COR-L47 (cell line): Measurements from ENCODE around the gene CHN2.

Experiments
- DNase-seq: peaks from one replicate; lab custom pipeline; 2025; lab: John Stamatoyannopoulos, UW

The CHN2 gene

GRCh38 chr7:29285444-29285793 lies 90.8 kb downstream of the CHN2 start:
- DNase-seq: peak; percentile 61

DNA sequence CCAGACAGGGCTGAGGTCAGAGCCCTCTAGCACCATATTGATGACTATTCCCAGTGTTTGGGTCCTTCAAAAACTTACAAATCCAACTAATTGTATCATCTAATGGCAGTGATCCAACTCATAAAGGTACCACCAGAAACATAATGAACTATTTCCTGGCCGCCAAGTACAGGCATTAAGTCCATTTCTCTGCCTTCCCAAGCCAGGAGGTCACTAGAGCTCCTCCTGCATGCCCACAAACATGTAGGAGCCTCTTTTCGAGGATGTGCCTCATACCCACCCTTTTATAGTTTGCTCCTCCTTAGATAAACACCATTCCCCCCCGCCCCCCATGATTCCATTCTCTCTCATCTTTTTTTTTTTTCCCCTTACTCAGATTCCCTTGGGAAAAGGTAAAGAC lies 91.3 kb downstream of the CHN2 start:
- DNase-seq: no peak

GRCh38 chr7:29287366-29287765 lies 92.8 kb downstream of the CHN2 start:
- no peak for DNase-seq

DNA sequence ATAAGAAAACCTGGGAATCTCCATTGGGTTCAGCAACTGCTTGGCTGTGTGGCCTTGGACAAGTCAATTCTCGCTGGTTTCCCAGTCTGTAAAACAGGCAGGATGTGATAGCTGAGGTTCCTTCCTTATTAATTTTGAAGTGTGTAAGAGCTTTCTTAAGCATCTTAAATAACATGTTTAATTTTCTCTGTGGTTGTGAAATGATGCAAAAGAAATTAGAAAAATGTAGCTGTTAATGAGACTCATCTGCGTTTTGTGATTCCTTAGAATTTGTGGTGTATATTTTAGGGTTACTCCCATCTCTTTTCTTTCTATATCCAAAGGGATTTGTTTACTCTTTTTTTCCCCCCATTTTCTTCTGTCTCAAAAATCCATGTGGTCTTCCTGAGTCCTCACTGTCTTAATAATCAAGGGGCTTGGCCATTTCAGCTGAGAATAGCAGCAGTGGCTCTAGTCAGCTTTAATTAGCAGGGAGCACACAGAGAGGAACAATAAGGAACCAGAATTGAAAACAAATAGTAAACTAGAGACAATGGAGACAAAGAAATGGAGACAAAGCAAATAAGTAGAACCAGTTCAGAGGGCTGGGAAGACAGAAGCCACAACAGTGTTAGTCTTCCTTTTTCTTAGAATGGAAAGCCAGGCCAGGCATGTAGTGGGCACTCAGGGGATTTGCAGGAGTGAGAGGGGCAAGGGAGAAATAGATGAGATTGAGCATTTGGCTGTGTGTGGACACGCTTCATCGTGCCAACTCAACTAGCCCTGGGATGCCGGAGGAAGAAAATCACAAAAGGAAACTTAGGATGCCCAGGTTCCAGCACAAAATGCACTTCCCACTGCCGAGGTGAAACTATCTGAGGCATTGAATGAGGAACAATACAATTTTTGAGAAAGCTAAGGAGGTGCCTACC lies 93.9 kb downstream of the CHN2 start:
- DNase-seq: peak; percentile 93

DNA sequence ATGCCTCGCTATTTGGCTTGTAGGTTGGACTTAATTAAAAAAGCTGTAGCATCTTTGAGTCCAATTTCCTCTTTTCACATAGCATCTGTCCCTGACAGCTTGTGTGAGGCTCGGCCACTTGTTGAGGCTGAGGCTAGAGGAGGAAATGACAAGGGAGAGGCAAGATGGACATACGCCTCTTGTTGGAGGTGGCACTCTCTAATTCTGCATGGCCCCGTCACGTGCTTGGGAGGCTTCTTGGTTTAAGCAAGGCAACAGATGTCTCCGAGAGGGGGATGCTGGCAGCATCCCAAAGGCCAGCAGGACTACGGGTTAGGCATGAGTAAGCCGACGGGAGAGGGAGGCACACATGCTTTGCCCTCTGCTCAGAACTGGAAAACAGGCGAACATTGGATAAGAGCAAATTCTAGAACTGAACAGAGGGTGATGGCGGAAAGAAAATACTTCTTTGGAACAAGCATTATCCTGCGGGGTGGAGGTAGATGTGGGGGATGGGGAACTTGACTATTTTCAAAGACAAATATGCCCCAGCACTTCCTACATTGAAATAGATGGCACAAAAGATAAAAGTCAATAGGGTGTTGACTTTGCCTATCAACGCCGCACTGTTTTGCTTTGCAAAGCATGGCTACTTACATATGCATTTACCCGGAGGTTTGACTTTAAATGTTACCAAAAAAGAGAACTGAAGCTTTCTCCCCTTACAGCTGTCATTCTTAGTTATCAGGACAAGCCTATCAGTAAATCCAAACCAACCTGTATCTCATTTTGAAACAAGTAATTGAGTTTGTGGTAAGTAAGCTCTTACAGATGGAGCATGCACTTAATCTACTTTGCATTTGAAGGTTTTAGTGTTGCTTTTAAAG lies 94.8 kb downstream of the CHN2 start:
- DNase-seq: peak; percentile 93

DNA sequence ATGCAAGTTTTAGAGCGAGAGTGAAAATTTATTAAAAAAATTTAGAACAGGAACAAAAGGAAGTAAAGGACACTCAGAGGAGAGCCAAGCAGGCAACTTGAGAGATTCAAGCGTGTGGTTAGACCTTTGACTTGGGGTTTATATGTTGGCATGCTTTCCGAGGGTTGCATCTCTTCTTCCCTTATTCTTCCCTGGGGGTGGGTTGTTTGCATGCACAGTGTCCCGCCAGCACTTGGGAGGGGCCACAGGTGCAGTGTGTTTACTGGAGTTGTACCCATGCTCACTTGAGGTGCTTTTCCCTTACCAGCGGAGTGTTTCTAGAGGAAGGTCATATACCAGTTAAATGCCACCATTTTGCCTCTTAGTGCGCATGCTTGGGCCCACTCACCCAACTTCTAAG lies 96.3 kb downstream of the CHN2 start:
- no peak for DNase-seq

- DNase-seq: no peak
These were observed 97.4 kb downstream of the CHN2 start for GRCh38 chr7:29291723-29292618.

GRCh38 chr7:29292886-29293658 lies 98.5 kb downstream of the CHN2 start:
- DNase-seq: no peak

GRCh38 chr7:29296421-29296820 lies 101.8 kb downstream of the CHN2 start:
- no peak for DNase-seq

GRCh38 chr7:29297194-29297890 lies 102.8 kb downstream of the CHN2 start:
- no peak for DNase-seq

DNA sequence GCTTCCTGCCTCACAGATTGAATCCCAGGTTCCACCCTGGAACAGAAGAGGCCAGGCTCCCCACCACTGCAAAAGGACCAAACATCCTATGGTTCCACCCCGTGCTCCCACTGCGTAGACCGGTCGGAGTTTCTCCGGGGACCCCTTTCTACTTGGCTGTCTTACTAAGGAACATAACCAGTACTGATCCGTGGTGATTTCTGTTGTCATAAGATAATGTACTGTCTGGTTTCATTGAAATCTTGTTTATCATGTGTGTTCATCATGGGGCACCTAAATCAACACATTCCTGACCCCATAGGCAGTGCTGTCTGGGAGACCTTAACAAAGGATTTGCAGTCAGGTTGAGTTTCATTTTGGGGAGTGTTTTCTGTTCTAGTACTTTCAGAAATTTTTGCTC lies 104.5 kb downstream of the CHN2 start:
- DNase-seq: no peak

DNA sequence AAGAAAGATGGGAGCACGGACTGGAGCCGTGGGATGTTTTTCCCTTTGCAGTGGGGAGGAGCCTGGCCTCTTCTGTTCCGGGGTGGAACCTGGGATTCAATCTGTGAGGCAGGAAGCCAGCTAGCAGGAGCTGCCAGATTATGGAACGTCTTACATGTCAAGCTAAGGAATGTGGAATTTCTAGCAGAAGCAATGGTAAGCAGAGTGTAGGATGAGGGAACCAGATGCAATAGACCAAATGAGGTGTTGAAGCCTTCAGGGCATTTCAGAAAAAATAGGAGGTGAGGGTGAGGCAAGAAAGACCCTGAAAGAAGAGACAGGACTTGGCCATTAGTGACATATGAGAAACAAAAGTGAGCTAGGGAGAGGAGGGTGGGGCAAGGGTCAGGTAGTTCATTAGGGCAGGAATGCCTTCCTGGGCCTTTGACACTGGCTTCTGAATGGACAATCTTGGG lies 105.5 kb downstream of the CHN2 start:
- no peak for DNase-seq

DNA sequence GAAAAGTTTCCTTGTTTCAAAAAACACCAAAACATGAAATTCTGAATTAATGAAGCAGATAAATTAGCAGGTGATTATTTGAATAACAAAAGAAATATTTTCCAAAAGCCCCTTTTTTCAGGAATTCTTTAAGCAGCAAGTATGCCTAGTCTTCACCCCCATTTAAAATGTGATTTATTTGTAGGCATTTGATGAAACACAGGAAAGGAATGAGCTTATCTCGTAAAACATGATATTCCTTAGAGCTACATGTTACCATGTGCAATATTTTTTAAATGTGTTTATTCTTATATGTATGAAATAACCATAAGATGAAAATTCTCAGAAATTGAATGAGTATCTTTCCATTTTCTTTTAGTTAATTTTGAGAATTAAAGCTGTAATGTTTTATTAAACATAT lies 106.1 kb downstream of the CHN2 start:
- DNase-seq: no peak

DNA sequence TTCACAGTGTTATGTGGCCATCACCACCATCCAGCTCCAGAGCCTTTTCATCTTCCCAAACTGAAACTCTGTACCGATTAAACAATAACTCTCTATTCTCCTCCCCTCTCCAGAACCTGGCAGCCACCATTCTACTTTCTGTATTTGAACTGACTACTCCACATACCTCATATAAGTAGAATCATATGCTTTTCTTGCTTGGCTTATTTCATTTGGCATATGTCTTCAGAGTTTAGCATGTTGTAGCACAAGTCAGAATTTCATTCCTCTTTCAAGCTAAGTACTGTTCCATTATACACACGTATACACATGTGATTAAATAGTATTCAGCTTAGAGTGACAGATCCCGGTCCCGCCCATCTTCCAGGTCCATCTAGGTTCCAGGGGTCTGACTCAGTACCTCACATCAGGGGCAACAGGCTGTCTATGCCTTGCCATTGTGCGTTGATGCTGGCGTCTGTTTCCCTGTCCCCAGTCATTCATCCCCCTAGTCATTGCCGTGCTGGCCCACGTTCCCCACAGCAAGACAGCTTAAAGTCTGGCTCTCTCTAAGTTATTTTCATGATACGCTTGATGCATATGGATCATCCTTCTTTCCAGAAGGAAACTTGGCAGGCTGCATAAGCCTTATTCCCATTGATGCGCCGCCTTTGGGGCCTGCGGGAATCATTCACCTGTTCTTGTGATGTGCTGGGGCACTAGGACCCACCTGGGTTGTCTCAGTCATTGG lies 108.3 kb downstream of the CHN2 start:
- no peak for DNase-seq

GRCh38 chr7:29304756-29305155 lies 110.2 kb downstream of the CHN2 start:
- DNase-seq: no peak

- no peak for DNase-seq
These were observed 111.9 kb downstream of the CHN2 start for GRCh38 chr7:29306319-29306991.

GRCh38 chr7:29308424-29308823 lies 113.8 kb downstream of the CHN2 start:
- no peak for DNase-seq

DNA sequence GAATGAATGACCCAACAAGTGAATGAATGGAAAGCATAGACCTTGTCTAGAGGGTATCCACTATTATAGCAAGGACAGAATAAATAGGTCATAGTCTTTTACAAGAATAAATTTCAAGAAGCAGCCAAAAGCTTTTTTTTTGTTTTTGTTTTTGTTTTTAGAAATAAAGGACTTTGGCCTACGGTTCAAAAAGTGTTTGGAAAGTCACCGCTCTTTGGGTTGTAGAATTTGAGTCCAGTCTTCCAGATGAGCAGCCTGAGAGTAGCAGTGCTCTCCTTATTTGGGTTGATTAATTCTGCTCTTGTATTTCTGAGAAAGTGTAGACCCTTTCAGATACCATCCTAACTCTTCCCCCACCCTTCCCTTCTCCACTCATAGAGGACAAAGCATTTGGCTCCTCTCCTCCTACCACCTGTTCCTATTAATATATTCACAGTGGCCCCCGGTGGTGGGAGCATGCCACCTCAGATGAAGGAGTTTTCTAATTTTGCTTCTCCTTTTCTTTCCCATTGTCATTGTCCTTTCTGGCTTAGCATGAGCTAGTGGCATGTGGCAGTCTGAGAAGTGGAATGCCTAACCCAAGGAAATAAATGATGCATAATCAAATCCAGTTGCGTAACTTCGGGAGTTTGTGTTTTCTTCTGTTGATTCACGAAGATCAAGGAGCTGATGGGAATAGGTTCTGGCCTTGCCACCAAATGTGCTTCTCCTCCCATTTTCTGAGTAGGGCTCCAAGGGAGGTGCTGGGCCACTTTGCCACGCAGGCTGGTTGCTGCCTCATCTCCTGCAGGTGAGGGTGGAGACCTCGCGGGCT lies 114.7 kb downstream of the CHN2 start:
- DNase-seq: peak; percentile 57
